HuH-7.5 (cell line): ENCODE measurements around the gene ITK.
A peak's percentile ranks its signal among the peaks of the same experiment; 100 is the strongest.

ENCODE experiments used
- DNase-seq: peaks from one replicate; pipeline ENCODE4 v3.0.0; 2011; ENCODE audit warnings: low spot score

The ITK gene

GRCh38 chr5:157180374-157181264 is at the start of gene ITK:
ITK (plus strand) TSS chr5:157180840; CDS start chr5:157180978, 138 bp downstream.
- DNase-seq = no peak

GRCh38 chr5:157130925-157131324 is 49.7 kb upstream of the ITK start:
- DNase-seq = no peak

- no peak for DNase-seq
Measured at GRCh38 chr5:157132281-157132612, 48.4 kb upstream of the ITK start.

DNA sequence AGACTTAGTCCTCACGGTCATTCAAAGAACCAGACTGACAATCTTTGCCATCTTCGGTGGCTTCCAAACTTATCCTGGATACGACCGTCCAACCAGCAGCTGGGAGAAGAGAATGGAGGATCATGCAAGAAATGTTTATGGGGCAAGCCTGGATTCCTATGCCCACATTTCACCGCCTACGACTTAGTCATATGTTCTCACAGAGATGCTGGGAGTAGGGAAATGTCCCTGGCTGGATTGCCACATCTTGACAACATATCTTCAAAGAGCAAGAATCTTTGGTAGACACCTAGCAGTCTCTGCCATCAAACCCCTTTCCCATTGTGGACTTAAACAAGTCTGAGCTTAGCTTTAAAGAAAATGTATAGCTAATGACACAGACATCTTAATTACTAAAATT is 42.9 kb upstream of the ITK start:
- DNase-seq = no peak

GRCh38 chr5:157142317-157143126 is 38.1 kb upstream of the ITK start, which contains the start of gene MED7:
MED7 (minus strand) TSS chr5:157142865; CDS start chr5:157139431, 3,434 bp downstream.
- peak; percentile 83 for DNase-seq

DNA sequence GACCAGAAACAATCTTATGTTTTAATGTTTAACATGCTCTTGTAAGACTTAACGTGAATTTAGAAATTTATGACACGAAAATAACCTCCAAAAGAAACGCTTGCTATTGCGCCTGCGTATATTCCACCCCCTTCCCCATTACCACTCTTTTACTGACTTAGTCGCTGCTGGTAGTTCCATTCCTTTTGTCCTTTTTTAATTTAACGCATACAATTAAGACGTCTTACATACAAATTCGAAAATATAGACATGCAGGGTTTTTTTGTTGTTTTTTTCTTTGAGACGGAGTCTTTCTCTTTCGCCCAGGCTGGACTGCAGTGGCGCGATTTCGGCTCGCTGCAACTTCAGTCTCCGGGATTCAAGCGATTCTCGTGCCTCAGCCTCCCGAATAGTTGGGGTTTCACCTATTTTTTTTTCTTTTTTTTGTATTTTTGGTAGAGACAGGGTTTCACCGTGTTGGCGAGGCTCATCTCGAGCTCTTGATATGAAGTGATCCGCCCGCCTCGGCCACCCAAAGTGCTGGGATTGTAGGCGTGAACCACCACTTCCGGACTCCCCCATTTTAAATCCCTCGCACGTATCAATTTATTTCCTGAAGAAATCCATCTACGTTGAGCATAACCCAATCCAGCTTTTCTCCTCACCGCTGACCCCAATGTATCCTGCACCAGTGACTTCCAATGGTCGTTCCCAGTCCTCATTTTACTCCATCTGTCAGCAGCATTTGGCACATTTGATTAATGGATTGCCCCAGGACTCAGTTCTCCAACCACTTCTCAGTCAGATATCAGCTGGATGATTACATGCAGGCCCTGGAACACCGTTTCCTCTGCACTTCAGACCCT is 37.3 kb upstream of the ITK start:
- peak; percentile 28 for DNase-seq

- peak; percentile 39 for DNase-seq
Measured at GRCh38 chr5:157148734-157149615, 31.7 kb upstream of the ITK start.

- no peak for DNase-seq
Measured at GRCh38 chr5:157150995-157151394, 29.6 kb upstream of the ITK start.

DNA sequence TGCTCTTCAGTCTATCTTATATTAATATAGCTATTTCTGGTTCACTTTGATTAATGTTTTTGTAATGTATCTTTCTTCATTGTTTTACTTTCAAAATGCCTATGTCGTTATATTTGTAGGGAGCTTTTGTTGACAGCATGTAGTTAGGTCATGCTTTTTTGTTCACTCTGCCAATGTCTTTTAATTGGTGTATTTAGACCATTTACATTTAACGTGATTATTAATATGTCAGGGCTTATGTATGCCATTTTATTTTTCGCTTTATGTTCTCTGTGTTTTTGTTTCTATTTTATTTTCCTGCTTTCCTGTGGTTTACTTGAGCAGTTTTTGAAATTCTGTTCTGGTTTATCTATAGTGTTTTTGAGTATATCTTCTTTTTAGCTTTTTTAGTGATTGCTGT is 25.3 kb upstream of the ITK start:
- DNase-seq = no peak

DNA sequence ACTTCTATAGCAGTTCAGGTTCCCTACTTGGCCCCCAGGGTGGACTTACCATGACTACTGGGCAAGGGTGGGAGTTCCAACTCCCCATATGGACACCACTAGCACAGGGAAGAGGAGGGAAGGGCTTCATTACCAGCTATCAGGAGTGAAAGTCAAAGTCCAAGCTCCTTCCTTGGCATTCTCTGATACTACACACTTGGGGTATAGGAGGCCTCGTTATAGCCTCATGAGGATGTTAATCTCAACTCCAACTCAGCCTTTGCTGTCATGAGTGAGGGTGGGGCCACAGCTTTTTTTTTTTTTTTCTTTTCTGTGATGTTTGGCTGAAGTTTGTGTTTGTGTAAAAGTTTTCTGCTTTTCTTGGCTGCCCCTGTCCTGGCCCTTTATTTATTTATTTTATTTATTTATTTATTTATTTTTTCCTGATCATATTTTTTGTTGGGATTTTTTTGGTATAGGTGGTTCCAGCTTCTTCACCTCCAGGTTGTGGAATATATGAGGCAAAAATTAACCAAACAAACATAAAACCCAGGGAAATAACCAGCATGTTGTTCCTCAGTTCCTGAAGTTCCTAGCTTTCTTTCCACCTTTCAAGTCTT is 23.2 kb upstream of the ITK start:
- DNase-seq = no peak

DNA sequence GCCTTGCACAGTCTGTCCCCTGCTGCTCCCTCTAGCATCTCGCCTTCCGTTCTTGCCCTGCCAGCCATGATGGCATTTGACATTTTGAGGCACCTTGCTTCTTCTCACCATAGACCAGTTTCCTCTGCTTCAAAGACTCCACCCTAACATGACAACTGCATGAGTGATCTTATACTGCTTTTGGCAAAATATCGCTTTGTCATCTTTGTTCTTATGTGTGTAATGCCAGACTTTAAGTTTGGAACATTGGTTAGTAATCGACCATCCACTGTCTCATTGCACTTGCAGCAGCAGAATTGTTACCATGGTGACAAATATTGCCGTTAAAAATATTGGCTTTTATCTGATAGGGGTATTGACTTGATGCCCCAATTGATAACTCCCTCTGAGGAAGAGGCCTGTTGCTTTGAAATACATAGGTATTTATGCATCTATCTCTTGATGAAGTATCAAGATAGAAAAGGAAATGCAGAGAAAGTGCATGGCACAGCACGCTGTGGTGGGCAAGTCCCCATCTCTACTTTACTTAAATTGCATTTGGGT is 21.4 kb upstream of the ITK start:
- no peak for DNase-seq

- DNase-seq = no peak
Measured at GRCh38 chr5:157160001-157160400, 20.6 kb upstream of the ITK start.

DNA sequence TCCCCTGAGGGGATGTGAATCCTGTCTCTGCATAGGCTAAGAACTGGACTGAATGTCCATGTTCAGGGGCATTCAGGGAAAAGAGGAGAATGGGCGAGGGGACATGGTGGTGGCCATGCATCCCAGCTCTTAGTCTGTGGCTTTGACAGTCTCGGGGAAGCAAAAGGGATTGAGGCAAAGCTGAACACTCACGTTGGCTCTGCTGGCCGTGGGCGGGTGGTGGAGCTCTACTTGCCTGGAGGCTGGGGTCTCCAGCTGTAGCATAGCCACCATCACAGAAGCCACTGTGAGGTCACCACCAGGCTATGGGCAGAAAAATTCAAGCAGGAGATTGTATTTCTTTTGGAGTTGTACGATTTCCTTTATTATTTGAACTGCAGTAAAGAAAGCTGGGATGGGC is 18.6 kb upstream of the ITK start:
- no peak for DNase-seq

- no peak for DNase-seq
Measured at GRCh38 chr5:157162919-157163510, 17.6 kb upstream of the ITK start.

- no peak for DNase-seq
Measured at GRCh38 chr5:157164521-157164920, 16.1 kb upstream of the ITK start.

DNA sequence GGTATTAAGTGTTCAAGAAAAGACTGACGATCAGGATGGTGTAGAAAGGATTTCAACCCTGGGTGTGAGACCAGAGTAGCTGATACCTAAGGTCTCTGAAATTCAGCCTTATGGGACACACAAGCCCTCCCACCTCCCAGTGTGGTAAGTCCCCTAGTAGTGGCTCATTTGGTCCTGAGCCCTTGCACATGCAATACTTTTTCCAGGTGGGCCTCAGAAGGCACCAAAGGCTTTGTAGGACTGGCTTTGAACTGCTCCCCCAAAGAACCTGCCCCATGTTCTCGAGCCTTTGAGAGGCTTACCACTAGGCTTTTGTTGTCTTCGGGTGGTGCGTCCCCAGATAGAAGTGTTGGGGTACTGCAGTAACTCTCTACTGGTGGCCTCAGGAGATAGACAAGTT is 15.4 kb upstream of the ITK start:
- no peak for DNase-seq

DNA sequence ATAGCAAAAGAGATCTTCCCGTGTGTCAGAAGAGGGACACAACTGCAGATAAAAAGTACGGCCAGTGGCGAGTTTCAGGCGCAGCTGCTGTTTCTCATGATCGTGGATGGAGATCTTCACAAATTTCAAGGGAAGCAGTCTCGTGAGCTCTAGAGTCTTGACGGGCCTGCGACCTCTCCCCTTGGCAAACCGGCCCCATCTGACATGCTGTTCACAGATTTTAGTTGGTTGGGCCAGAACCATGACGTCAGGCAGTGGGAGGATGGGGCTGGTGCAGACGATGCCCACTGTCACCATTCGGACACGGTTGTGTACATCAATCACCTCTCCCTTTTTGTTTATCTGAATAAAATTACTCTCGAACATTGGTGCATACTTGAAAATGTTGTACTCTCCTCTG is 15.0 kb upstream of the ITK start:
- DNase-seq = no peak

DNA sequence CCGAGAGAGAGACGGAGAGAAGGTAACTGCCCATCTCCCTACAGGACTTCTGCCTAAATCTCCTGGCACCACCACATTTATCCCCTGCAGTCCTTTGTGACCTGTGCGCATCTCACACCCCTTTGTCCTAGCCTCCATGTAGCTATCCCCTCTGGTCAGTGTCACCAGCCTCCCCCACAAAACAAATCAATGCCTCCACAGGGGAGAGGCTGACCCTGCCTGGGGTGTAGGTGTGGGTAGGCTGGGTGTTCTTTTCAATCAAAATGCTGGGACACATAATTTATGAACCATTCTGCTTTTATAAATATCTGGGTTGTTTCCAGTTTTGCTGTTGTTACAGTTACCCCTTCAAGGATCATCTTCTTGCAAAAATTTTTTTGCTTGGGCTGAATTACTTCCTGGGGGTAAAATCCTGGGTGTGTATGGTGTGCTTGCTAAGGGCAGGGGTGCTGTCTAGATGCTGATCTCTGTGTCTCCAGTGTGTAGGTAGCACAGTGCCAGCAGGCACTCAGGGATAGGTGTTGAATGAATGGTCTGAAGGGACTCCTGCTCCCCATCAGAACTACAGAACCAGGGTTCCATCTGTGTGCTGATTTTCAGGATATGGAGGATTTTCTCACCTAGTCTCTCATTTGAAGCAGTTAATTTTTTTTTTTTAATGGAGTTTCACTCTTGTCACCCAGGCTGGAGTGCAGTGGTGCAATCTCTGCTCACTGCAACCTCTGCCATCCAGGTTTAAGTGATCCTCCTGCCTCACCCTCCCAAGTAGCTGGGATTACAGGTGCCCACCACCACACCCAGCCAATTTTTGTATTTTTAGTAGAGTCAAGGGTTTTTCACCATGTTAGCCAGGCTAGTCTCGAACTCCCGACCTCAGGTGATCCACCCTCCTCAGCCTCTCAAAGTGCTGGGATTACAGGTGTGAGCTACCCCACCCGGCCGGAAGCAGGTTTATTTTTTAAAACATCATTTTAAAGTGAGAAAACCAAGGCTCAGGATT is 14.1 kb upstream of the ITK start, which contains the start of gene GARIN3:
GARIN3 (minus strand) TSS at position 51 of the 1,000 bp plus-strand sequence. CDS start 96 bp downstream, outside the sequence.
- no peak for DNase-seq

- DNase-seq = no peak
Measured at GRCh38 chr5:157167214-157167621, 13.4 kb upstream of the ITK start.
